Measurements from ENCODE around the gene MLXIPL.
A peak's percentile ranks its signal among the peaks of the same experiment; 100 is the strongest.
"Not testable (repeated sequence)": the region's sequence is repeated elsewhere in the genome, so short reads cannot be mapped to it uniquely, and the experiment has no call there.

Gene MLXIPL

DNA sequence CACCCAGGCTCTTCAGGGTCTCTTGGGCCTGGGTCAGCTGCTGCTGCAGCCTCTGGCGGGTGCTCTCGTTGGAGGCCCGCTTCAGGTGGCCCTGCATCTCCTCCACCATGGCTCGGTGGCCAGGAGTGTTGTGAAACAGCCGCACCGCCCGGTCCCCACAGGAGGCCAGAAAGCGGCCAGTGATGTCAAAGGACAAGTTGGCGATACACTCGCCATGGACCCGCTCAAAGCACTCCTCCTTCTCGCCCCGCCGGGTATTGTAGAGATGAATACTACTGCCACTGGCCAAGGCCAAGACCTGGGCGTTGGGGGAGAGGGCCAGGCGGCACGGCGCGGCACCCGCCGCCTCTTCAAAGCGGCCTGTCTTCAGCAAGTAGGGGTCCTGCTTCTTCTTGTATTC, 53.8 kb downstream of the MLXIPL start:
- no peak for DNase-seq (ENCODE audit: low read depth)
- TF ChIP-seq, protein P1, sequence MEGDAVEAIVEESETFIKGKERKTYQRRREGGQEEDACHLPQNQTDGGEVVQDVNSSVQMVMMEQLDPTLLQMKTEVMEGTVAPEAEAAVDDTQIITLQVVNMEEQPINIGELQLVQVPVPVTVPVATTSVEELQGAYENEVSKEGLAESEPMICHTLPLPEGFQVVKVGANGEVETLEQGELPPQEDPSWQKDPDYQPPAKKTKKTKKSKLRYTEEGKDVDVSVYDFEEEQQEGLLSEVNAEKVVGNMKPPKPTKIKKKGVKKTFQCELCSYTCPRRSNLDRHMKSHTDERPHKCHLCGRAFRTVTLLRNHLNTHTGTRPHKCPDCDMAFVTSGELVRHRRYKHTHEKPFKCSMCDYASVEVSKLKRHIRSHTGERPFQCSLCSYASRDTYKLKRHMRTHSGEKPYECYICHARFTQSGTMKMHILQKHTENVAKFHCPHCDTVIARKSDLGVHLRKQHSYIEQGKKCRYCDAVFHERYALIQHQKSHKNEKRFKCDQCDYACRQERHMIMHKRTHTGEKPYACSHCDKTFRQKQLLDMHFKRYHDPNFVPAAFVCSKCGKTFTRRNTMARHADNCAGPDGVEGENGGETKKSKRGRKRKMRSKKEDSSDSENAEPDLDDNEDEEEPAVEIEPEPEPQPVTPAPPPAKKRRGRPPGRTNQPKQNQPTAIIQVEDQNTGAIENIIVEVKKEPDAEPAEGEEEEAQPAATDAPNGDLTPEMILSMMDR (conservative IDR thresholded peaks at IDR 0.05; ENCODE audit: low read depth, low read length), result no peak
- no peak overlapping the region for H3K4me3 ChIP-seq (ENCODE audit: low read length)

- TF ChIP-seq, protein P1 (conservative IDR thresholded peaks at IDR 0.05; ENCODE audit: low read depth, low read length), result no peak
- no peak overlapping the region for H3K4me3 ChIP-seq (ENCODE audit: low read length)
- DNase-seq (ENCODE audit: low read depth), result no peak
Measured at GRCh38 chr7:73569042-73569608, 55.2 kb downstream of the MLXIPL start.

GRCh38 chr7:73567846-73568685, 56.3 kb downstream of the MLXIPL start:
- DNase-seq (ENCODE audit: low read depth), result no peak
- no peak overlapping the region for H3K4me3 ChIP-seq (ENCODE audit: low read length)
- TF ChIP-seq, protein P1 (conservative IDR thresholded peaks at IDR 0.05; ENCODE audit: low read depth, low read length), result no peak

GRCh38 chr7:73567140-73567539, 57.2 kb downstream of the MLXIPL start:
- H3K4me3 ChIP-seq (ENCODE audit: low read length), result no peak overlapping the region
- TF ChIP-seq, protein P1 (conservative IDR thresholded peaks at IDR 0.05; ENCODE audit: low read depth, low read length), result no peak
- DNase-seq (ENCODE audit: low read depth), result no peak

GRCh38 chr7:73566431-73566830, 57.9 kb downstream of the MLXIPL start:
- H3K4me3 ChIP-seq (ENCODE audit: low read length), result not testable (repeated sequence)

GRCh38 chr7:73565675-73566340, 58.5 kb downstream of the MLXIPL start:
- no peak for DNase-seq (ENCODE audit: low read depth)
- no peak overlapping the region for H3K4me3 ChIP-seq (ENCODE audit: low read length)
- TF ChIP-seq, protein P1 (conservative IDR thresholded peaks at IDR 0.05; ENCODE audit: low read depth, low read length), result no peak

More at GRCh38 chr7:73566431-73566830, 57.9 kb downstream of the MLXIPL start:
- DNase-seq (ENCODE audit: low read depth), result not testable (repeated sequence)

DNA sequence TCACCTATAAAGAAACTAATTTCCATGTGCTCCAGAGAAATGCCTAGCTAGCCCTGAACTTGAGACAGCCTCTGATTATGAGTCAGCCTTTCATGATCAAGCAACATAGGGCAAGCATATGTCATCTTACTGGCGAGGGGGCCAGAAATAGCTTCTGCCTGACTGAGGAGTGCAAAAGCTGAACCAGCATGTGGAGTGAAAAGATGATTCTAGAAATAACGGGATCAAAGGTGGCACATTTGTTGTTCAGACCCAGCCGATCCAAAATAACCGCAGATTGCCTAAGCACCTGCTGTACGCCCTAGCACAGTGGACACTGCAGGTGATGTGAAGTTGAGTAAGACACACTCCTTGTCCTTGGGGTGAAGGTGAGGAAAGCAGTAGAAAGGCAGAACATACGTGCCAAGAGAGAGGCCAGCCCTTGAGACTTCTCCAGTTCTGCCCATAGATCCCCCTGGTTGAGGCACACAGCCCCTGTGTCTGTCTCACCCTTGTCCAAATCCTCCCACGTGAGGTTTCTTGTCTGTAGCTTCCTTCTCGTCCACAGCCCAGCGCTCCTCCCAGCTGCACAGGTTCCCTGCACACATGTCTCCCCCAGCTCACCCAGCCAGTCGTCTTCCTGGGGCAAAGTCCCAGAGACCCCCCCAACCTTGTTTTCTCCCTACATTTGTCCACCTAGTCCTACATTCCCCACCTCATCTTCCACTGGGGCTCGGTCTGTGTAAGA, 64.0 kb downstream of the MLXIPL start:
- peak; percentile 60 for DNase-seq (ENCODE audit: low read depth)
- TF ChIP-seq, protein P1 (conservative IDR thresholded peaks at IDR 0.05; ENCODE audit: low read depth, low read length), result no peak
- H3K4me3 ChIP-seq (ENCODE audit: low read length), result no peak overlapping the region

Measured in retinal pigment epithelial cell (primary cell).